ENCODE results near the gene GTF2H2C. TPM values are rescaled to one million over a fixed set of nuclear protein-coding genes. Genes with fewer than 3 reads are reported as not detected.

The GTF2H2C gene
- total RNA-seq = 24.7 and 26.1 TPM in 2 replicates

DNA sequence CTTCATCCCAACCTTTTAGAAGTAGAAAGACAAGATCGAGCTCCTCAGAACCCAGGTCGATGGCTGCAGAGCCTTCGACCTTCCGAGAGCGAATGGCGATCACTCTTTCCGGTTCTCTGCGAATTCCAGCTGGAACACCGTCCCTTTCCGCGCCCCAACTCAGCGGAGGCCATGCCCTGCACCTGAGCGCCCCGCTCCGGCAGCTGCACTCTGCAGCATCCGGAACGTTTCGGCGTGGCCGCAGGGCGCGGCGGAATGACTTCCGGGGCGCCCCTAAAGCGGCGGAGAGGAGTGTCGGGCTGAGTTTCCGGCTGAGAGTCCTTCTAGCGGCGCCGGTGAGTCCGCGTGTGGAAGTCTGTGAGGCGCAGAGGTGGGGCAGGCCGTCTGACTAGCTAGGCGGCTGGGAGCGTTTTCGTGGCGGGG, at the start of gene GTF2H2C:
Gene GTF2H2C, plus strand, starts transcription at position 284 of the 423 bp plus-strand sequence. CDS start 4,942 bp downstream, outside the sequence.

Other genes starting within 250 kb of the GTF2H2C start
- 1.2 and 2.5 TPM in 2 replicates for gene CCDC125, start 227.4 kb upstream of the GTF2H2C start, total RNA-seq
- gene AK6, start 190.7 kb upstream of the GTF2H2C start, total RNA-seq = 13.0 and 23.8 TPM in 2 replicates
- 37.3 and 39.1 TPM in 2 replicates for gene TAF9, start 190.7 kb upstream of the GTF2H2C start, total RNA-seq
- 12.5 and 17.5 TPM in 2 replicates for gene RAD17, start 190.4 kb upstream of the GTF2H2C start, total RNA-seq
- gene MARVELD2, start 145.1 kb upstream of the GTF2H2C start, total RNA-seq = 0.24 TPM in 1 of 2 replicates, not detected in the other
- gene OCLN, start 67.4 kb upstream of the GTF2H2C start, total RNA-seq = 0.56 and 0.64 TPM in 2 replicates